Duodenal mucosa (tissue), 2 donors: ENCODE measurements around the gene PNMA8B.

ENCODE experiments used
- H3K27ac ChIP-seq: one replicate; pipeline ENCODE4 v1.7.0; 2013; ENCODE audit warnings: low read depth, low read length
- H3K27me3 ChIP-seq, 2 donors: one replicate each; pipeline ENCODE4 v1.7.0; 2013; ENCODE audit warnings: low read length in 2 of 2, control low read depth in 1 of 2; ENCODE audit not compliant: insufficient read depth in 2 of 2, control insufficient read depth in 1 of 2
- H3K36me3 ChIP-seq, 2 donors: one replicate each; pipeline ENCODE4 v1.7.0; 2013; ENCODE audit warnings: low read length in 2 of 2, control low read depth in 1 of 2; ENCODE audit not compliant: insufficient read depth in 2 of 2, control insufficient read depth in 1 of 2
- H3K4me1 ChIP-seq, 2 donors: one replicate each; pipeline ENCODE4 v1.7.0; 2013; ENCODE audit warnings: low read length in 2 of 2, control low read depth in 1 of 2; ENCODE audit not compliant: insufficient read depth in 2 of 2, control insufficient read depth in 1 of 2
- H3K4me3 ChIP-seq, 2 donors: one replicate each; pipeline ENCODE4 v1.7.0; 2013; ENCODE audit warnings: low read length in 2 of 2, low read depth in 1 of 2
- H3K9ac ChIP-seq, 2 donors: one replicate each; pipeline ENCODE4 v1.7.0; 2013; ENCODE audit warnings: low read length in 2 of 2, low read depth in 1 of 2
- H3K9me3 ChIP-seq, 2 donors: one replicate each; pipeline ENCODE4 v1.7.0; 2013; ENCODE audit warnings: low read length in 2 of 2, control low read depth in 1 of 2; ENCODE audit not compliant: control insufficient read depth in 1 of 2

The PNMA8B gene

GRCh38 chr19:46495786-46496099, at the start of gene PNMA8B:
Gene PNMA8B, minus strand, starts transcription at chr19:46495867. Its CDS starts 402 bp downstream, at chr19:46495465.
- Histone ChIP-seq H3K9ac (no peak within 1 kb of the TSS), H3K27me3 (peaks cover 40 to 43% of the 10 kb centered on the region in 2 donors)

GRCh38 chr19:46544651-46545050, 49.0 kb upstream of the PNMA8B start:
- Histone ChIP-seq H3K27me3 (no peaks in the 10 kb centered on the region), H3K9me3 (no peaks in the 10 kb centered on the region), H3K27ac (no peak overlapping the region), H3K36me3 (no peaks in the 10 kb centered on the region), H3K9ac (no peak overlapping the region), H3K4me3 (no peak overlapping the region), H3K4me1 (peaks cover 0 to 4% of the 10 kb centered on the region in 2 donors)

More at GRCh38 chr19:46495786-46496099, at the start of gene PNMA8B:
- no peaks in the 10 kb centered on the region for H3K36me3 ChIP-seq
- H3K4me3 ChIP-seq, result peak within 1 kb of the TSS in 1 of 2 donors; percentile 51
- H3K9me3 ChIP-seq, result no peaks in the 10 kb centered on the region
- no peak within 1 kb of the TSS for H3K27ac ChIP-seq
- peaks cover 3 to 8% of the 10 kb centered on the region in 2 donors for H3K4me1 ChIP-seq

- H3K9ac ChIP-seq, result no peak overlapping the region
- H3K4me3 ChIP-seq, result no peak overlapping the region
- H3K36me3 ChIP-seq, result no peaks in the 10 kb centered on the region
- no peaks in the 10 kb centered on the region for H3K27me3 ChIP-seq
- H3K27ac ChIP-seq, result no peak overlapping the region
- H3K4me1 ChIP-seq, result peaks cover 0 to 4% of the 10 kb centered on the region in 2 donors
- H3K9me3 ChIP-seq, result no peaks in the 10 kb centered on the region
Measured at GRCh38 chr19:46542428-46543230, 47.0 kb upstream of the PNMA8B start.

- Histone ChIP-seq H3K4me1 (no peaks in the 10 kb centered on the region), H3K27me3 (peaks cover 0 to 2% of the 10 kb centered on the region in 2 donors), H3K27ac (no peak overlapping the region), H3K4me3 (no peak overlapping the region), H3K9me3 (no peaks in the 10 kb centered on the region), H3K9ac (no peak overlapping the region), H3K36me3 (no peaks in the 10 kb centered on the region)
Measured at GRCh38 chr19:46537136-46538097, 41.8 kb upstream of the PNMA8B start.

GRCh38 chr19:46536391-46536790, 40.7 kb upstream of the PNMA8B start:
- no peak overlapping the region for H3K27ac ChIP-seq
- no peaks in the 10 kb centered on the region for H3K4me1 ChIP-seq
- no peak overlapping the region for H3K9ac ChIP-seq
- H3K36me3 ChIP-seq, result no peaks in the 10 kb centered on the region
- no peaks in the 10 kb centered on the region for H3K9me3 ChIP-seq
- no peak overlapping the region for H3K4me3 ChIP-seq
- peaks cover 0 to 2% of the 10 kb centered on the region in 2 donors for H3K27me3 ChIP-seq

GRCh38 chr19:46533621-46534081, 38.0 kb upstream of the PNMA8B start:
- no peak overlapping the region for H3K9ac ChIP-seq
- peaks cover 0 to 5% of the 10 kb centered on the region in 2 donors for H3K4me1 ChIP-seq
- peaks cover 0 to 2% of the 10 kb centered on the region in 2 donors for H3K27me3 ChIP-seq
- H3K36me3 ChIP-seq, result no peaks in the 10 kb centered on the region
- H3K9me3 ChIP-seq, result no peaks in the 10 kb centered on the region
- H3K4me3 ChIP-seq, result no peak overlapping the region
- no peak overlapping the region for H3K27ac ChIP-seq

- Histone ChIP-seq H3K9ac (no peak overlapping the region), H3K27ac (no peak overlapping the region), H3K27me3 (peaks cover 0 to 2% of the 10 kb centered on the region in 2 donors), H3K4me3 (no peak overlapping the region), H3K36me3 (no peaks in the 10 kb centered on the region), H3K9me3 (no peaks in the 10 kb centered on the region), H3K4me1 (peaks cover 0 to 5% of the 10 kb centered on the region in 2 donors)
Measured at GRCh38 chr19:46533078-46533620, 37.5 kb upstream of the PNMA8B start.

- Histone ChIP-seq H3K9me3 (no peaks in the 10 kb centered on the region), H3K9ac (no peak overlapping the region), H3K27ac (no peak overlapping the region), H3K4me1 (peaks cover 0 to 5% of the 10 kb centered on the region in 2 donors), H3K36me3 (no peaks in the 10 kb centered on the region), H3K4me3 (no peak overlapping the region), H3K27me3 (no peaks in the 10 kb centered on the region)
Measured at GRCh38 chr19:46530636-46531035, 35.0 kb upstream of the PNMA8B start.

- no peak overlapping the region for H3K27ac ChIP-seq
- no peaks in the 10 kb centered on the region for H3K9me3 ChIP-seq
- H3K9ac ChIP-seq, result no peak overlapping the region
- no peak overlapping the region for H3K4me3 ChIP-seq
- peaks cover 0 to 5% of the 10 kb centered on the region in 2 donors for H3K4me1 ChIP-seq
- no peaks in the 10 kb centered on the region for H3K27me3 ChIP-seq
- no peaks in the 10 kb centered on the region for H3K36me3 ChIP-seq
Measured at GRCh38 chr19:46529622-46530451, 34.2 kb upstream of the PNMA8B start.
